ENCODE measurements around the gene MESD. TPM values are rescaled to one million over a fixed set of nuclear protein-coding genes. Genes with fewer than 3 reads are reported as not detected.

The MESD gene
- total RNA-seq, 4 donors from 2014 or later, result 18.8 to 22.7 (median 21.5) TPM

DNA sequence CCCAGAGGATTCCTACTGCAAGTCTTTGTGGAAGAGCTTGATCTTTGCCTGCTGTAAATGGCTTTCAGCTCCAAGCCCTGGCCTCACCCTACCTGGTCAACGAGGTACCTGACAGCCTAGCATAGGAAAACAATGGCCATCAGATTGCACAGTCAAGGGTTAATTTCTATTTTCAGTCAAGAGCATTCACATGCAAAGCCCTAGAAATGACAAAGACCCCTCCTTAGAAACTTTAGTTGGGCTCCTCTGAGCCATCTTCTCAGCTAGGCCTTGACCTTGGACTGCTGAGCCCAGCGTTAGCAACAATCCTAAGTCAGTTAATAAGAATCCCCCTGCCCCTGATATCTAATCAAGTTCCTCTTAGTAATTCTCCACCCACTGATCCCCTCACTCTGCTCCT, 18.5 kb downstream of the MESD start:
- TF ChIP-seq, protein P1, sequence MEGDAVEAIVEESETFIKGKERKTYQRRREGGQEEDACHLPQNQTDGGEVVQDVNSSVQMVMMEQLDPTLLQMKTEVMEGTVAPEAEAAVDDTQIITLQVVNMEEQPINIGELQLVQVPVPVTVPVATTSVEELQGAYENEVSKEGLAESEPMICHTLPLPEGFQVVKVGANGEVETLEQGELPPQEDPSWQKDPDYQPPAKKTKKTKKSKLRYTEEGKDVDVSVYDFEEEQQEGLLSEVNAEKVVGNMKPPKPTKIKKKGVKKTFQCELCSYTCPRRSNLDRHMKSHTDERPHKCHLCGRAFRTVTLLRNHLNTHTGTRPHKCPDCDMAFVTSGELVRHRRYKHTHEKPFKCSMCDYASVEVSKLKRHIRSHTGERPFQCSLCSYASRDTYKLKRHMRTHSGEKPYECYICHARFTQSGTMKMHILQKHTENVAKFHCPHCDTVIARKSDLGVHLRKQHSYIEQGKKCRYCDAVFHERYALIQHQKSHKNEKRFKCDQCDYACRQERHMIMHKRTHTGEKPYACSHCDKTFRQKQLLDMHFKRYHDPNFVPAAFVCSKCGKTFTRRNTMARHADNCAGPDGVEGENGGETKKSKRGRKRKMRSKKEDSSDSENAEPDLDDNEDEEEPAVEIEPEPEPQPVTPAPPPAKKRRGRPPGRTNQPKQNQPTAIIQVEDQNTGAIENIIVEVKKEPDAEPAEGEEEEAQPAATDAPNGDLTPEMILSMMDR (IDR thresholded peaks at IDR 0.05; ENCODE audit: low read depth), result no peak

DNA sequence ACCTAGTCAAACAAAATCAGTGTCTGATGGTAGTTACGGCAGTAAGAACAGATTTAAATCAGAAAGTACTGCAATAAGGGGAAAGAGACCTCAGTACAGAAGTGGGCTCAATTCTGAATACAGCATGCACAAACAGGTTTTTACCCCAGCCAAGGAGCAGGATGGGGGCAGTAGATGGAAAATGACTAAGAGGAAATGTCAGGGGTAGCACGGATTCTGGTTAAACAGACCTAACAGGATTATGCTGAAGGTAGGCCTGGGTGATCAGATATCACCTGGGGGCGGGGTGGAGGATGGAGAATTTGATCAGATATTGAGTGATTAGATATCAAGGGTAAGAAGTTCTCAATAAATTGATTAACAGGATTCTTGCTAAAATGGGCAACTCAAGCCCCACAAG, 19.0 kb downstream of the MESD start:
- TF ChIP-seq, protein P1 (IDR thresholded peaks at IDR 0.05; ENCODE audit: low read depth), result no peak

DNA sequence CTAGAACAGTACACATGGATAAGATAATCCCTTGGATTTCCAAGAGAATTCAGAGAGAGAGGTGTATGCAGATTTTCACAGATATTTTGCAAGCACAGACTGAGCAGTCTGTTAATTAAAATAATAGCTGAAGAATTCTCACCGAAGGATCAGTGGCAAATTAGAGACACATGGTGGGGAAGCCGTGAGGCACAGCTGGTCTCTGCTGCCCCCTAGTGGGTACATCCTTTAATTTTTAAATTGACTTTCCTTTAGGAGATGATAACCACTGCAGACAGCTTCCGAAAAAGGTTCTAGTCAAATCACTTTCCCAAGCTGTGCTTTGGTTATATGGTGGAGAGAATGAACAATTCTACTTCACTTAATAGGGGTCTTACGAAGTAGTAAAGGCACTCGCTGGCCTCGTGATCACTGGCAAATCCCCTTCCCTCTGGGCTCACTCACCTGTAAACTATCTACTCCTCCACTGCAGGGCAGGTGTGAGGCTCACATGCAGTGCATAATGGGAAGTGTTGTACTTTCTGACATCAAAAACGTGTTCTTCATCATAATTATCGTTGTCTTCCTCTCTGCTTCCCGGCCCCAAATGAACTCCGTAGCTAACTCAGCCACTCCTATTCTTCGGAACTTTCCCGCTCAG, 19.5 kb downstream of the MESD start:
- TF ChIP-seq, protein P1 (IDR thresholded peaks at IDR 0.05; ENCODE audit: low read depth), result no peak

DNA sequence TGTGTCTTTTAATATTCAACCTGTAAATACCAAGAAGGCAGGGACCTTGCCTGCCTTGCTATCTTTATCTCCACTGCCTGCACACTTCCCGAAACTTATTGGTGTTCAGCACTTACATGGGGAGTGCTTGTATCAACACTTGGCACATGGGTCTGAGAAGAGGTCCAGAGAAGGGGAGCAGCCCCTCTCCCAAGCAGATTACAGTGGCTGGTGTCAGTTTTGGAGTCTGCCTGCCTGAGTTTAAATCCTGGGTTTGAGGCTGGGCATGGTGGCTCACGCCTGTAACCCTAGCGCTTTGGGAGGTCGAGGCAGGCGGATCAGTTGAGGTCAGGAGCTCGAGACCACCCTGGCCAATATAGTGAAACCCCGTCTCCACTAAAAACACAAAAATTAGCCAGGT, 20.3 kb downstream of the MESD start:
- TF ChIP-seq, protein P1 (IDR thresholded peaks at IDR 0.05; ENCODE audit: low read depth), result no peak

DNA sequence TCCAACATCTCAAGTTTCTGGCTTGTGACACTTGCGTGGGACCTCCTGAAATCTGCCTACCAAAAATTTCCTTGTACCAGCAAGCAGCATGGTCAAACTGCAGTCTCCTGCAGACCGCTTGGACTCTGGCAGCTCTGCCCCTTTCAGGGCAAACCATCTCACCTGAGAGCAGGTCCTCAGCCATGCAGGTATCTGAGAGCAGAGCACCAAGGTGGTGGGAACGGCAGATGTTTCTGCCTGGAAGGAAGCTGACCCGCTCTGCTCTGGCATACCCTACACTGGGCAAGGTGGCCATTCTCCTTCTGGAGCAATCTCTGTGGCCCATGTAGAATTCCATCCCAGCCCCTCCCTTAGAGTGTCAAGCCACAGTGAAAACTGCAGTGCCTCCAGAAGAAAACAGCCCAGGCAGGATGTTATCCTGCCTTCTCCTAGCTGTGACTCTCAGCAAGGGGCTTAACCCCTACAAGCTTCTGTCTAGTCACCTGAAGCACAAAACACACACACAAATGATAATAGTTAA, 21.6 kb downstream of the MESD start:
- TF ChIP-seq, protein P1 (IDR thresholded peaks at IDR 0.05; ENCODE audit: low read depth), result no peak

DNA sequence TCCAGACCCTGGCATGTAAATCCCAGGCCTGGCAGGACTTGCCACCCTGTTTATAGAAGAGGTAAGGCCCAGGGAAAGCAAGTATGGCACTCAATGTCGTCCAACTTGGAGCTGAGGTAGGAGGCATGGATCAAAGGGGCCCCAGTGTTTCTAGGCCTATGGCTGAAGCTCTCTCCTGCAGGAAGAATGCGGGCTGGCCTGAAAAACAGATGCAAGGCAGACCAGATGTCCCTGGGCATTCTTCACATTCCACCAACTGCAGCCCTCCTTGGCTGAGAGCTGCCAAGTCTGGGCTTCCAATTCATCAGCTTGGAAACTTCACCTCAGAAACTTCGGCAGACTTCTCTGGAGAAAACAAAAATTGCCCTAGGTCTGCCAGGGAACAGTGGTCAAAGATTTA, 22.2 kb downstream of the MESD start:
- TF ChIP-seq, protein P1 (IDR thresholded peaks at IDR 0.05; ENCODE audit: low read depth), result no peak

DNA sequence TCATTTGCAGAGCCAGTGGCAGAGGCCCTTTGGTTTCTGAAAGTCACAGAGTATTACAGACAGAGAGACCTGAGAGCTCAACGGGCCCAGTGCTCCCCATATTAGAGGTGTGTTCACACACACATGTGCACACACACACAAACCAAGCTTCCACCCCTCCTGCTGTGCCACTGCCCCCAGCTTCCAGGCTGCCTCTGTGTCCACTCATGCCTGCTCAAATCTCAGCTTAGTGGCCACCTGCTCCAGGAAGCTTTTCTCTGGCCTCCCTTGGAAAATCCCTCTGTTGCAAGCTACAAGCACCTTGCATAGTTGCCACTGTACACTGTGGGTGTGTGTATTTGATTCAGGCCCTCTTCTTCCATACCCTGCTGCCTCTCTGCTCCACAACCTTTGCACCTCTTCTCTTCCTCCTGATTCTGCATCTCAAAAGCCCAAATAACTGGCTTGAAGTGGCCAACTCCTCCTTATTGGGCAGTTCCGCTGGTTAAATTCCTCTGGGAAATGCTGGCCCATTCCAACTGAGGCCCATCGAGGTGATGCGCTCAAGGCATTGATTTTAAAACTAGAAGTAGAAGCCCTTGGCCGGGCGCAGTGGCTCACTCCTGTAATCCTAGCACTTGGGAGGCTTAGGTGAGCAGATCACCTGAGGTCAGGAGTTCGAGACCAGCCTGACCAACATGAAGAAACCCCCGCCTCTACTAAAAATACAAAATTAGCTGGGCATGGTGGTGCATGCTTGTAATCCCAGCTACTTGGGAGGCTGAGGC, 23.0 kb downstream of the MESD start:
- TF ChIP-seq, protein P1 (IDR thresholded peaks at IDR 0.05; ENCODE audit: low read depth), result no peak
